Activated CD4-positive, alpha-beta T cell treated with anti-CD3 and anti-CD28 coated beads, Interleukin-2, amount 10 ng/mL, durations not matched to agents 24 days and 14 days (primary cell): Measurements from ENCODE around the gene PHKB. TPM values are rescaled to one million over a fixed set of nuclear protein-coding genes. Genes with fewer than 3 reads are reported as not detected.
"Not testable (repeated sequence)": the region's sequence is repeated elsewhere in the genome, so short reads cannot be mapped to it uniquely, and the experiment has no call there.

Experiments
- DNase-seq: peaks from one replicate; pipeline ENCODE4 v3.0.0; 2022
- H3K27ac Mint-ChIP-seq: one replicate; pipeline ENCODE4 v1.8.0; 2022; ENCODE audit warnings: mild to moderate bottlenecking, mixed read lengths
- H3K27me3 Mint-ChIP-seq: one replicate; pipeline ENCODE4 v1.8.0; 2022; ENCODE audit warnings: mixed read lengths
- H3K36me3 Mint-ChIP-seq: one replicate; pipeline ENCODE4 v1.8.0; 2022; ENCODE audit warnings: low read depth, mild to moderate bottlenecking, mixed read lengths
- H3K4me1 Mint-ChIP-seq: one replicate; pipeline ENCODE4 v1.8.0; 2021; ENCODE audit warnings: mixed read lengths
- H3K4me3 Mint-ChIP-seq: one replicate; pipeline ENCODE4 v1.8.0; 2022; ENCODE audit warnings: mild to moderate bottlenecking, moderate library complexity, mixed read lengths
- H3K9me3 Mint-ChIP-seq: one replicate; pipeline ENCODE4 v1.8.0; 2021; ENCODE audit warnings: mixed read lengths
- intact Hi-C: fragments of 100-400 bp; cut with micrococcal nuclease; formaldehyde crosslinking; loops from one replicate; pipeline ENCODE4 v1.15.1; 2023
- total RNA-seq: library from RNA; stranded (reverse); gene quantifications from 2 replicates; pipeline ENCODE4 v1.2.3, GENCODE V29; 2022

The PHKB gene
- total RNA-seq, 1 donor from 2014 or later: 27.9 TPM

DNA sequence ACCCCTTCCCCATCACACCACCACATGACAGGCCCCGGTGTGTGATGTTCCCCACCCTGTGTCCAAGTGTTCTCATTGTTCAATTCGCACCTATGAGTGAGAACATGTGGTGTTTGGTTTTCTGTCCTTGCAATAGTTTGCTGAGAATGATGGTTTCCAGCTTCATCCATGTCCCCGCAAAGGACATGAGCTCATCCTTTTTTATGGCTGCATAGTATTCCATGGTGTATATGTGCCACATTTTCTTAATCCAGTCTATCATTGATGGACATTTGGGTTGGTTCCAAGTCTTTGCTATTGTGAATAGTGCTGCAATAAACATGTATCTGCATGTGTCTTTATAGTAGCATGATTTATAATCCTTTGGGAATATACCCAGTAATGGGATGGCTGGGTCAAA is 80.0 kb downstream of the PHKB start:
- H3K27ac Mint-ChIP-seq, H3K27me3 Mint-ChIP-seq, H3K4me1 Mint-ChIP-seq, intact Hi-C loops, DNase-seq, H3K4me3 Mint-ChIP-seq: not testable (repeated sequence)
- peaks cover 45% of the 10 kb centered on the region for H3K36me3 Mint-ChIP-seq
- H3K9me3 Mint-ChIP-seq: peaks cover 22% of the 10 kb centered on the region

GRCh38 chr16:47544255-47544654 is 83.1 kb downstream of the PHKB start:
- H3K4me1 Mint-ChIP-seq, DNase-seq, H3K27ac Mint-ChIP-seq, H3K27me3 Mint-ChIP-seq, H3K4me3 Mint-ChIP-seq, intact Hi-C loops: not testable (repeated sequence)
- peaks cover 52% of the 10 kb centered on the region for H3K36me3 Mint-ChIP-seq
- H3K9me3 Mint-ChIP-seq: peaks cover 17% of the 10 kb centered on the region

DNA sequence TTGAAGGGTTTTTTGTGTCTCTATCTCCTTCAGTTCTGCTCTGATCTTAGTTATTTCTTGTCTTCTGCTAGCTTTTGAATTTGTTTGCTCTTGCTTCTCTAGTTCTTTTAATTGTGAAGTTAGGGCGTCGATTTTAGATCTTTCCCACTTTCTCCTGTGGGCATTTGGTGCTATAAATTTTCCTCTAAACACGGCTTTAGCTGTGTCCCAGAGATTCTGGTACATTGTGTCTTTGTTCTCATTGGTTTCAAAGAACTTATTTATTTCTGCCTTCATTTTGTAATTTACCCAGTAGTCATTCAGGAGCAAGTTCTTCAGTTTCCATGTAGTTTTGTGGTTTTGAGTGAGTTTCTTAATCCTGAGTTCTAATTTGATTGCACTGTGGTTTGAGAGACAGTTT is 90.1 kb downstream of the PHKB start:
- intact Hi-C loops, H3K27me3 Mint-ChIP-seq, H3K27ac Mint-ChIP-seq, DNase-seq, H3K4me3 Mint-ChIP-seq, H3K4me1 Mint-ChIP-seq: not testable (repeated sequence)
- H3K36me3 Mint-ChIP-seq: peaks cover 67% of the 10 kb centered on the region
- peaks cover 29% of the 10 kb centered on the region for H3K9me3 Mint-ChIP-seq

- DNase-seq, H3K27ac Mint-ChIP-seq, H3K27me3 Mint-ChIP-seq, H3K4me3 Mint-ChIP-seq, intact Hi-C loops, H3K4me1 Mint-ChIP-seq: not testable (repeated sequence)
- peaks cover 29% of the 10 kb centered on the region for H3K9me3 Mint-ChIP-seq
- H3K36me3 Mint-ChIP-seq: peaks cover 66% of the 10 kb centered on the region
These were observed 90.6 kb downstream of the PHKB start for GRCh38 chr16:47551767-47552166.

GRCh38 chr16:47553853-47554564 is 92.9 kb downstream of the PHKB start:
- Mint-ChIP-seq H3K27ac (no peak overlapping the region), H3K27me3 (no peaks in the 10 kb centered on the region), H3K4me3 (no peak overlapping the region), H3K4me1 (no peaks in the 10 kb centered on the region), H3K36me3 (peaks cover 53% of the 10 kb centered on the region), H3K9me3 (peaks cover 29% of the 10 kb centered on the region)
- no peak for DNase-seq
- intact Hi-C loops: no loop called here

DNA sequence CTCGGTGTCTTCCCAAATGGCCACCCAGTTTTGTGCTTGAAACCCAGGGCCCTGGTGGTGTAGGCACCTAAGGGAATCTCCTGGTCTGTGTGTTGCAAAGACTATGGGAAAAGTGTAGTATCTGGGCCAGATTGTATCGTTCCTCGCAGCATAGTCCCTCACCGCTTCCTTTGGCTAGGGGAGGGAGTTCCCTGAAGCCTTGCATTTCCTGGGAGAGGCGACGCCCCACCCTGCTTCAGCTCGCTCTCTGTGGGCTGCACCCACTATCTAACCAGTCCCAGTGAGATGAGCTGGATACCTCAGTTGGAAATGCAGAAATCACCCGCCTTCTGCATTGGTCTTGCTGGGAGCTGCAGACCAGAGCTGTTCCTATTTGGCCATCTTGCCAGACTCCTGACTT is 93.5 kb downstream of the PHKB start:
- H3K36me3 Mint-ChIP-seq: peaks cover 48% of the 10 kb centered on the region
- intact Hi-C loops, H3K4me1 Mint-ChIP-seq, H3K27ac Mint-ChIP-seq, H3K27me3 Mint-ChIP-seq, H3K4me3 Mint-ChIP-seq, DNase-seq: not testable (repeated sequence)
- peaks cover 29% of the 10 kb centered on the region for H3K9me3 Mint-ChIP-seq

GRCh38 chr16:47561286-47561685 is 100.2 kb downstream of the PHKB start:
- Mint-ChIP-seq H3K36me3 (peaks cover 22% of the 10 kb centered on the region), H3K4me1 (peaks cover 19% of the 10 kb centered on the region), H3K27me3 (no peaks in the 10 kb centered on the region), H3K9me3 (peaks cover 25% of the 10 kb centered on the region), H3K4me3 (no peak overlapping the region), H3K27ac (no peak overlapping the region)
- DNase-seq: no peak
- intact Hi-C loops: no loop called here

- Mint-ChIP-seq H3K36me3 (peaks cover 22% of the 10 kb centered on the region), H3K9me3 (peaks cover 25% of the 10 kb centered on the region), H3K27ac (no peak overlapping the region), H3K4me1 (peaks cover 21% of the 10 kb centered on the region), H3K4me3 (no peak overlapping the region), H3K27me3 (no peaks in the 10 kb centered on the region)
- DNase-seq: no peak
- intact Hi-C loops: no loop called here
These were observed 101.2 kb downstream of the PHKB start for GRCh38 chr16:47562366-47562765.

- Mint-ChIP-seq H3K36me3 (peaks cover 24% of the 10 kb centered on the region), H3K4me3 (peak overlapping the region; percentile 52), H3K27me3 (no peaks in the 10 kb centered on the region), H3K4me1 (peaks cover 44% of the 10 kb centered on the region), H3K9me3 (peaks cover 29% of the 10 kb centered on the region), H3K27ac (peak overlapping the region; percentile 49)
- peak; percentile 70 for DNase-seq
- intact Hi-C loops: no loop called here
These were observed 104.3 kb downstream of the PHKB start for GRCh38 chr16:47565454-47565853.

GRCh38 chr16:47567321-47567720 is 106.2 kb downstream of the PHKB start:
- intact Hi-C loops: no loop called here
- Mint-ChIP-seq H3K27me3 (no peaks in the 10 kb centered on the region), H3K27ac (no peak overlapping the region), H3K4me3 (no peak overlapping the region), H3K4me1 (peaks cover 51% of the 10 kb centered on the region), H3K9me3 (peaks cover 31% of the 10 kb centered on the region), H3K36me3 (peaks cover 27% of the 10 kb centered on the region)
- DNase-seq: no peak

DNA sequence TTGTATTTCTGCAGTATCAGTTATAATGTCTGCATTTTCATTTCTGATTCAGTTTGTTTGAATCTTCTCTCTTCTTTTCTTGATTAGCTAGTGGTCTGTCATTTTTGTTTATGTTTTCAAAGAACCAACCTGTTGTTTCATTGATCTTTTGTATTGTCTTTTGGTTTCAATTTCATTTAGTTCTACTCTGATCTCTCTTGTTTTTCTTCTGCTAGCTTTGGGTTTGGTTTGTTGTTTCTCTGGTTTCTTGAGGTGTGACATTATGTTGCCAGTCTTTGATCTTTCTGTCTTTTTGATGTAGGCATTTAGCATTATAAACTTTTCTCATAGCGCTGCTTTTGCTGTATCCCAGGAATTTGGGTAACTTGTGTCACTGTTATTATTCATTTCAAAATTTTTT is 107.2 kb downstream of the PHKB start:
- H3K27ac Mint-ChIP-seq: peak overlapping the region; percentile 84
- H3K36me3 Mint-ChIP-seq: peaks cover 24% of the 10 kb centered on the region
- H3K4me1 Mint-ChIP-seq: peaks cover 58% of the 10 kb centered on the region
- H3K9me3 Mint-ChIP-seq: peaks cover 29% of the 10 kb centered on the region
- DNase-seq: peak; percentile 68
- intact Hi-C loops: no loop called here
- no peaks in the 10 kb centered on the region for H3K27me3 Mint-ChIP-seq
- peak overlapping the region; percentile 71 for H3K4me3 Mint-ChIP-seq

- intact Hi-C loops: loop anchor here (5.0 to 10.0 kb wide), 5 partner anchors 34 to 746 kb away; partner anchors contain the start of genes ABCC12 and NETO2
- Mint-ChIP-seq H3K27me3 (no peaks in the 10 kb centered on the region), H3K4me1 (peaks cover 62% of the 10 kb centered on the region), H3K27ac (no peak overlapping the region), H3K9me3 (peaks cover 13% of the 10 kb centered on the region), H3K4me3 (no peak overlapping the region), H3K36me3 (peaks cover 12% of the 10 kb centered on the region)
- DNase-seq: no peak
These were observed 109.9 kb downstream of the PHKB start for GRCh38 chr16:47571049-47571448.

- no peaks in the 10 kb centered on the region for H3K27me3 Mint-ChIP-seq
These were observed 110.6 kb downstream of the PHKB start for GRCh38 chr16:47571711-47572110.

DNA sequence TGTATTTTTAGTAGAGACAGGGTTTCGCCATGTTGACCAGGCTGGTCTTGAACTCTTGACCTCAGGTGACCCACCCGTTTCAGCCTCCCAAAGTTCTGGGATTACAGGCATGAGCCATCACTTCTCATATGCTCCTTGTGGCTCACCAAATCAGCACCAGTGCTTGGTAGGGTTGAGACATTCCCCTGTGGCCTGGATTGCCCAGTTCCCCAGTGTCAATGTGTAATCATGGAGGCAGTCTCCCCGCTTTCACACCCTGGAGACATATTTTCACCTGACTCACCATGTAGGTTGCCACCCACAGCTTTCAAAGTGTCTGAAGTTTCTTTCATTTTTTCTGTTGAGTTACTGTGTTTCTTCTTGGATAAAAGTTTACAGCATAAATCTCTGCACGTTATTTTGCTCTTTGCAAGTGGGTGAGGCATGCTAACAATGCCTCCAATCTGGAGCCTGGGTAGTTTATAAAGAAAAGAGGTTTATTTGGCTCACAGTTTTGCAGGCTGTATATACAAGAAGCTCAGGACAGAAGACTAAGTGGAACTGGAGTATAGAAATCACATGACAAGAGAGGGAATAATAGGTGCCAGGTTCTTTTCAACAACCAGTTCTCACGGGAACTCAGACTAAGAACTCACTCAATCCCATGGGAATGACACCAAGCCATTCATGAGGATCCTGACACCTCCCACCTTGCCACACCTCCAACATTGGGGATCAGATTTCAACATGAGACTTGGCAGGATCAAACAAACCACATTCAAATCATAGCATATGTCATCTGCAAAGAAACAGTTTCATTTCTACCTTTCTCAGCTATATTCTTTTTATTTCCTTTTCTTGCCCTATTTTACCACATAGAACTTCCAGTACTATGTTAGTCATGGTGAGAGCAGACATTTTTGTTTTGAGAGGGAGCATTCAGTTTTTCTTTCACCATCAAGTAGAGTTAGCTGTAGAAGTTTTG is 113.2 kb downstream of the PHKB start:
- Mint-ChIP-seq H3K27me3 (no peaks in the 10 kb centered on the region), H3K27ac (peak overlapping the region; percentile 38), H3K4me3 (peak overlapping the region; percentile 53), H3K36me3 (peaks cover 22% of the 10 kb centered on the region), H3K9me3 (peaks cover 16% of the 10 kb centered on the region), H3K4me1 (peaks cover 55% of the 10 kb centered on the region)
- intact Hi-C loops: loop anchor here (1.0 to 10.0 kb wide), 9 partner anchors 37 to 750 kb away; partner anchors contain the start of genes ABCC12, ITFG1, NETO2 and PHKB
- peak; percentile 72 for DNase-seq

More at GRCh38 chr16:47571711-47572110, 110.6 kb downstream of the PHKB start:
- Mint-ChIP-seq H3K36me3 (peaks cover 10% of the 10 kb centered on the region), H3K27ac (no peak overlapping the region), H3K4me3 (no peak overlapping the region), H3K9me3 (peaks cover 11% of the 10 kb centered on the region), H3K4me1 (peaks cover 63% of the 10 kb centered on the region)
- no peak for DNase-seq
- intact Hi-C loops: loop anchor here (5.0 to 10.0 kb wide), 5 partner anchors 34 to 747 kb away; partner anchors contain the start of genes ABCC12 and NETO2
